ENCODE data around the gene ROR1.

ROR1 gene

DNA sequence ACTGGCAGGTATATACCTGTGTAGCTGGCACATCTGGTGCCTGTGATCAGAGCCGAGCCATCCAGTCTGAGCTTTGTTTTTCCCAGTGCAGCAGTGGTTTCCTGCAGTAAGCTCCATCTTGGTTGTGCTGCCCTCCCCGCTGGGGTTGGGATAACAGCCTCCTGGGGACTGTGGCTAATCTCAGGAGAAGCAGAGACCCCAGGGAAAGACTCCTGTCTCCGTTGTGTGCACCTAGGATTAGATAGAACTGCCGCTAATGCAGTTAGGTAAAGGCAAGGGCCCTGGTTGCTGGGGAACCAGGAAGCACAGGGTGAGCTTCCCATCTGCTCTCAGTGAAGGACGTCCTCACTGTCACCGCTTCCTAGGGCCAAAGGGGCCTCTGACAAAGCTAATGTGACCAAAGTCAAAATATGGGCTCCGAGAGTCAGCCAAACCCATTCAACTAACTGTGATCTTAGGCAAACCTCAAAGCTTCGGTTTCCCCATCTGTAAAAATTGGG lies 20.0 kb downstream of the ROR1 start:
- no peaks in the 10 kb centered on the region for H3K4me1 Mint-ChIP-seq
- H3K27me3 Mint-ChIP-seq: peaks cover 15% of the 10 kb centered on the region
- no peaks in the 10 kb centered on the region for H3K9me3 Mint-ChIP-seq
- H3K36me3 Mint-ChIP-seq: no peaks in the 10 kb centered on the region
- no peak for DNase-seq (ENCODE audit: low spot score in 2 of 2)
- H3K4me3 Mint-ChIP-seq: no peak overlapping the region
- H3K27ac Mint-ChIP-seq: no peak overlapping the region
- ATAC-seq (ENCODE audit: low read depth): no peak

DNA sequence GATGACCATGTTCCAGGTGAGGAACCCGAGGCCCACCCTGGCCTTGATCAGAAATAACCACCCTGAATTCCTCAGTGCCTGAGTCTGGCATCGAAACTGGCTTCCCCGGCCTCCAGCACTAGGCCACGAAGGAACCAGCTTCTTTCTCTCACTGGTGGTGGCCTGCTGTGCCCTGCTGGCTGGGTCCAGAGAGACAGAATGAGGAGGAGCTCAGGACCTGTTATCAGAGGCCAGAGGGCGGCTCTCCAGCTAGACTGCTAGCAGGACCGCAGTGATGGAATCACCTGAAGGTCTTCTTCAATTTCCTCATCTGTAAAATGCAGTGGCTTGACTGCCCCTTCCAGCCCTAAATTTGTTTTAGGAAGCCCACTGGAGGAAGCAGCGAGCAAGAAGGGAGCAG lies 20.5 kb downstream of the ROR1 start:
- Mint-ChIP-seq H3K27me3 (peaks cover 16% of the 10 kb centered on the region), H3K9me3 (no peaks in the 10 kb centered on the region), H3K4me1 (no peaks in the 10 kb centered on the region), H3K36me3 (no peaks in the 10 kb centered on the region), H3K4me3 (no peak overlapping the region), H3K27ac (no peak overlapping the region)
- ATAC-seq (ENCODE audit: low read depth): no peak
- DNase-seq (ENCODE audit: low spot score in 2 of 2): no peak

DNA sequence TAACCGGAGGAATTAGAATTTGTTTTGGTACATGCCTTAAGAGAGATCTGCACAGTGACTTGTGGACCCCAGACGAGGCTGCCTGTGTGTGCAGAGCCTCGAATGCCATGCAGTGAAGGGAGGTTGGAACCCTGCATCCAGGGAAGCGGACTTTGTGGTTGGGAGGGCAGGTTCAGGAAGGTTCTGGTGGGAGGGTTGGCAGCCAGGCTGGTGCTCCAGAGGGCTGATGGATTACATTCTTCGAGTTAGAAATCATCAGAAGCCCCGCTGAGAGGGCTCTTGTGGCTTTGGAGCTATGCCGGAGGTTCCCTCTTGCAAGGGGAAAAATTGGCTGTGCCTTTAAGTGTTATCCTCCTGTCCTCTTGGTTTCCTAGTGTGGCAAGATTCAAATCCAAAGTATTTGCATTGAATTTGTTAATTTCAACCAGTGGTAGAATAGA lies 21.1 kb downstream of the ROR1 start:
- Mint-ChIP-seq H3K9me3 (no peaks in the 10 kb centered on the region), H3K27ac (no peak overlapping the region), H3K27me3 (peaks cover 15% of the 10 kb centered on the region), H3K4me3 (no peak overlapping the region), H3K36me3 (no peaks in the 10 kb centered on the region), H3K4me1 (no peaks in the 10 kb centered on the region)
- no peak for DNase-seq (ENCODE audit: low spot score in 2 of 2)
- ATAC-seq (ENCODE audit: low read depth): no peak

DNA sequence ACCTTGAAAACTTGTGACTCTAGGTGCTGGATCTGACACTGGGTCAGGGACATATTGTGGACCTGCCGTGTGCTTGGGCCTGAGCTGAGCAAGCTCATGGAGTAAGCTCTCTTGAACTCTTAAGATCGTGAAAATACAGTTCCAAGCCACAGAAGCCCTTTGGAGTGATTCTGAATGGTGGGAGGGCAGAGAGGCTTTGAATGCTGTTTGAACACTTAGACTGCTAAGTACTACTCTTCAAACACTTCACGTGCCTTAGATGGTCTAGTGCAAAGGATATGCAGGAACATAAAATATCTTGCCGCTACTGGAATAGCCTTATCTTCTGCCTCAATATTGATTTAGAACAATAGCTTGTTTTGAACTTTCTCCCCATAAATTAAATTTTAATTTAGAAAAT lies 21.6 kb downstream of the ROR1 start:
- Mint-ChIP-seq H3K9me3 (no peaks in the 10 kb centered on the region), H3K4me3 (no peak overlapping the region), H3K4me1 (no peaks in the 10 kb centered on the region), H3K27ac (no peak overlapping the region), H3K36me3 (no peaks in the 10 kb centered on the region), H3K27me3 (peaks cover 13% of the 10 kb centered on the region)
- no peak for DNase-seq (ENCODE audit: low spot score in 2 of 2)
- ATAC-seq (ENCODE audit: low read depth): no peak

- no peak for DNase-seq (ENCODE audit: low spot score in 2 of 2)
- no peak for ATAC-seq (ENCODE audit: low read depth)
- peaks cover 8% of the 10 kb centered on the region for H3K27me3 Mint-ChIP-seq
- no peaks in the 10 kb centered on the region for H3K9me3 Mint-ChIP-seq
- H3K27ac Mint-ChIP-seq: no peak overlapping the region
- H3K4me3 Mint-ChIP-seq: no peak overlapping the region
- H3K4me1 Mint-ChIP-seq: no peaks in the 10 kb centered on the region
- no peaks in the 10 kb centered on the region for H3K36me3 Mint-ChIP-seq
Measured at GRCh38 chr1:63797056-63797726, 23.4 kb downstream of the ROR1 start.

DNA sequence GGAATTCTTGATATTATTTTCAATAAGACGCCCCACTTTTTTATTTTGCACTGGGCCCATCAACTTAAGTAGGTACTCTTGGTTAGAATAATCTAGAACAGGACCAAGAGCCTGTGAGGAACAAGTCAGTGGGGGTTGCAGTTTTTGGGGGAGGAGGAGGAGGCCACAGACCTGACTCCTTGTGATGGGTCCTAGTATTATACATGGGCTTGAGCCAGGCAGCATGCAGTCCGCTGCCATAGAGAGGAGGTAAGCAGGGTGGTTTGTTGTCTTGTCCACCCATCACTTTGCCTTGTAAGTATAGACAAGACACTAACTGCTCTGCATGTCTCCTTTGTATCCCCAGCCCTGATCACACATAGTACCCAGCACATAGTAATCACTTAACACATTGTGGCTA lies 24.5 kb downstream of the ROR1 start:
- Mint-ChIP-seq H3K27ac (no peak overlapping the region), H3K36me3 (no peaks in the 10 kb centered on the region), H3K4me1 (no peaks in the 10 kb centered on the region), H3K9me3 (no peaks in the 10 kb centered on the region), H3K4me3 (no peak overlapping the region), H3K27me3 (peaks cover 8% of the 10 kb centered on the region)
- ATAC-seq (ENCODE audit: low read depth) (no peak), DNase-seq (ENCODE audit: low spot score in 2 of 2) (no peak)

- peaks cover 8% of the 10 kb centered on the region for H3K27me3 Mint-ChIP-seq
- no peak overlapping the region for H3K4me3 Mint-ChIP-seq
- H3K4me1 Mint-ChIP-seq: no peaks in the 10 kb centered on the region
- ATAC-seq (ENCODE audit: low read depth): no peak
- H3K36me3 Mint-ChIP-seq: no peaks in the 10 kb centered on the region
- no peaks in the 10 kb centered on the region for H3K9me3 Mint-ChIP-seq
- H3K27ac Mint-ChIP-seq: no peak overlapping the region
- DNase-seq (ENCODE audit: low spot score in 2 of 2): no peak
Measured at GRCh38 chr1:63799307-63799706, 25.5 kb downstream of the ROR1 start.

DNA sequence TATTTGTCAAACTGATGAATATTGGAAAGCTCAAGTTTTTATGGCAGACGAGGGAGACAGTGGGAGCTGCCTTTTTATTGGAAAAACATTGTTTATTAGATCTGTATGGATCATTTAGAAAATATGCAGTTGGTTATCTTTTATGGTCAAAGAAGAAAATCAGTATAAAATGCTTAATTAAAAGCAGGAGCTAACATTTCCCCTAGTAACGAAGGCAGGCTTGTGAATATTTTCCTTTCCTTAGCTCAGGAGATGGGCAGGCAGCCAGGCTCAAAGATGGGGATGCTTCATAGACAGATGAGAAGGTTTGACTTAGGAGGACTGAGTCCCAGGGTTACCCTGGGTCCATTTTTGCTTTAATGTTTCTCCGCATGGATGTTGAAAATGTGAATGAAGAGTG lies 26.0 kb downstream of the ROR1 start:
- ATAC-seq (ENCODE audit: low read depth): no peak
- no peak for DNase-seq (ENCODE audit: low spot score in 2 of 2)

GRCh38 chr1:63802109-63802508 lies 28.3 kb downstream of the ROR1 start:
- no peak overlapping the region for H3K4me3 Mint-ChIP-seq
- H3K9me3 Mint-ChIP-seq: no peaks in the 10 kb centered on the region
- no peaks in the 10 kb centered on the region for H3K4me1 Mint-ChIP-seq
- DNase-seq (ENCODE audit: low spot score in 2 of 2): no peak
- H3K27ac Mint-ChIP-seq: no peak overlapping the region
- H3K27me3 Mint-ChIP-seq: peaks cover 4% of the 10 kb centered on the region
- no peaks in the 10 kb centered on the region for H3K36me3 Mint-ChIP-seq
- ATAC-seq (ENCODE audit: low read depth): no peak

More for the DNA sequence above, 26.0 kb downstream of the ROR1 start:
- H3K27ac Mint-ChIP-seq: no peak overlapping the region
- H3K4me3 Mint-ChIP-seq: no peak overlapping the region
- no peaks in the 10 kb centered on the region for H3K4me1 Mint-ChIP-seq
- no peaks in the 10 kb centered on the region for H3K36me3 Mint-ChIP-seq
- no peaks in the 10 kb centered on the region for H3K9me3 Mint-ChIP-seq
- peaks cover 5% of the 10 kb centered on the region for H3K27me3 Mint-ChIP-seq

GRCh38 chr1:63804829-63805484 lies 31.1 kb downstream of the ROR1 start:
- ATAC-seq (ENCODE audit: low read depth) (no peak), DNase-seq (ENCODE audit: low spot score in 2 of 2) (no peak)
- H3K4me1 Mint-ChIP-seq: no peaks in the 10 kb centered on the region
- H3K27me3 Mint-ChIP-seq: peaks cover 7% of the 10 kb centered on the region
- H3K4me3 Mint-ChIP-seq: no peak overlapping the region
- peaks cover 1% of the 10 kb centered on the region for H3K36me3 Mint-ChIP-seq
- no peak overlapping the region for H3K27ac Mint-ChIP-seq
- peaks cover 3% of the 10 kb centered on the region for H3K9me3 Mint-ChIP-seq

DNA sequence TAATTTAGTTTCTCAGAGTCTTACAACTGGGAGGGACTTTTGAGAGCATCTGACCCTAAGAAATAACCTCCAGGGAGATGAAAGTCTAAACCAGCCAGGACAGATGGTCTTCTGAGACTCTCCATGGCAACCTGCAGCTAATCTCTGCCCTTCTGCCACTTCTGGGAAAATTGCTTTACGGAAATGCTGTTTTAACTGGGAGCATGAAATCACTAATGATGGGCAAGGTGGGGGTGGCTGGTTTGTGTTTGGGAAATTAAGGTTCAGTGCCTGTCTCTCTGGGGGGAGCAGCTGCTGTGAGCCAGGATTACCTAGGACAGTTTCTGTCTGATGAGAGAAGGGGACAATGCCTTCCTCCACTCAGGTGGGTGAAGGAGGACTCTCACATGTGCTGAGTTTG lies 33.2 kb downstream of the ROR1 start:
- ATAC-seq (ENCODE audit: low read depth): no peak

GRCh38 chr1:63810936-63811469 lies 37.2 kb downstream of the ROR1 start:
- DNase-seq (ENCODE audit: low spot score in 2 of 2) (no peak), ATAC-seq (ENCODE audit: low read depth) (no peak)
- H3K27ac Mint-ChIP-seq: no peak overlapping the region
- H3K27me3 Mint-ChIP-seq: peaks cover 6% of the 10 kb centered on the region
- no peak overlapping the region for H3K4me3 Mint-ChIP-seq
- peaks cover 1% of the 10 kb centered on the region for H3K36me3 Mint-ChIP-seq
- no peaks in the 10 kb centered on the region for H3K4me1 Mint-ChIP-seq
- peaks cover 3% of the 10 kb centered on the region for H3K9me3 Mint-ChIP-seq

More for the DNA sequence above, 33.2 kb downstream of the ROR1 start:
- Mint-ChIP-seq H3K27ac (no peak overlapping the region), H3K9me3 (peaks cover 3% of the 10 kb centered on the region), H3K36me3 (peaks cover 1% of the 10 kb centered on the region), H3K4me1 (no peaks in the 10 kb centered on the region), H3K27me3 (peaks cover 7% of the 10 kb centered on the region), H3K4me3 (no peak overlapping the region)
- DNase-seq (ENCODE audit: low spot score in 2 of 2): no peak

GRCh38 chr1:63812071-63812700 lies 38.4 kb downstream of the ROR1 start:
- Mint-ChIP-seq H3K4me1 (no peaks in the 10 kb centered on the region), H3K27me3 (peaks cover 6% of the 10 kb centered on the region), H3K36me3 (peaks cover 1% of the 10 kb centered on the region), H3K9me3 (peaks cover 4% of the 10 kb centered on the region), H3K4me3 (no peak overlapping the region), H3K27ac (no peak overlapping the region)
- no peak for ATAC-seq (ENCODE audit: low read depth)
- DNase-seq (ENCODE audit: low spot score in 2 of 2): no peak

GRCh38 chr1:63813829-63814277 lies 40.0 kb downstream of the ROR1 start:
- no peak for ATAC-seq (ENCODE audit: low read depth)
- no peak overlapping the region for H3K27ac Mint-ChIP-seq
- peaks cover 3% of the 10 kb centered on the region for H3K27me3 Mint-ChIP-seq
- H3K4me1 Mint-ChIP-seq: no peaks in the 10 kb centered on the region
- no peaks in the 10 kb centered on the region for H3K36me3 Mint-ChIP-seq
- H3K9me3 Mint-ChIP-seq: peaks cover 2% of the 10 kb centered on the region
- H3K4me3 Mint-ChIP-seq: no peak overlapping the region
- no peak for DNase-seq (ENCODE audit: low spot score in 2 of 2)

All from memory B cell (primary cell).